ENCODE results near the gene RBL1. TPM values are rescaled to one million over a fixed set of nuclear protein-coding genes. Genes with fewer than 3 reads are reported as not detected.
"Not testable (repeated sequence)": the region's sequence is repeated elsewhere in the genome, so short reads cannot be mapped to it uniquely, and the experiment has no call there.

RBL1 gene
- total and polyA plus RNA-seq, 4 experiments from 2014 or later = 7.0 to 39.6 (median 23.3) TPM

DNA sequence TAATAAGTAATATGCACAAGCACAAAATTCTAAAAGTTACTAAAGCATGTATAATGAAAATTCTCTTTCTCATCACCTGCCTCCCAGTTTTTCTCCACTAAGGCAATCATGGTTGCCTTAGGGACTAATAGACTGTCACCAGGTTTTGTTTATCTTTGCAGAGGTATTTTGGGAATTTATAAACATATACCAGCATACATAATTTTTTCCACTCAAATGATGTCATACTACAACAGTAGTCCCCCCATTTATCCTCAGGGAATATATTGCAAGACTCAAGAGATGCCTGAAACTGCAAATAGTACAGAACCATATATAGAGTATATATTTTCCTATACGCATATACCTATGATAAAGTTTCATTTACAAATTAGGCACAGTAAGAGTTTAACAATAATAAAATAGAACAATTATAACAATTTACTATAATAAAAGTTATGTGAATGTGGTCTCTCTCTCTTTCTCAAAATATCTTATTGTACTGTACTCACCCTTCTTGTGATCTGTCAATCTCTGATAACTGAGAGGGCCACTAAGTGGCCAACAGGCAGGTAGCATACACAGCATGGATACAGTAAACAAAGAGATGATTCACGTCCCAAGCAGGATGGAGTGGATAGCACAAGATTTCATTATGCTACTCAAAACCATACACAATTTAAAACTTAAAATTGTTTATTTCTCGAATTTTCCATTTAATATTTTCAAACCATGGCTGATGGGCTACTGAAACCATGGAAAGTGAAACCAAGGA lies 19.7 kb downstream of the RBL1 start:
- no peak for DNase-seq
- intact Hi-C loops (cut with micrococcal nuclease) = no loop called here
- H3K27ac Mint-ChIP-seq = peak overlapping the region in 1 of 7 donors; percentile 40
- peaks cover 49% of the 10 kb centered on the region for H3K4me1 ChIP-seq (ENCODE audit: insufficient read depth, low read length)
- no peak overlapping the region for H3K27ac ChIP-seq (ENCODE audit: low read depth, low read length)
- ChIA-PET POLR2A (ENCODE audit: partially characterized antibody) (interaction anchor here (3.0 kb wide), 1 partner anchor 20 kb away, joined by 8 read pairs; the partner anchor contains the start of gene RBL1), CTCF (ENCODE audit: partially characterized antibody) (interaction anchor here (13.8 kb wide), 1 partner anchor 68 kb away, joined by 288 read pairs; no protein-coding TSS in a partner anchor)
- H3K27me3 ChIP-seq (ENCODE audit: insufficient read depth, low read length) = no peaks in the 10 kb centered on the region
- no peak overlapping the region for H3K4me3 Mint-ChIP-seq
- H3K4me3 ChIP-seq (ENCODE audit: low read length in 2 of 2) = no peak overlapping the region
- peaks cover 27 to 36% of the 10 kb centered on the region in 2 donors for H3K36me3 Mint-ChIP-seq
- peaks cover 24 to 44% (median 35%) of the 10 kb centered on the region in 4 donors for H3K4me1 Mint-ChIP-seq
- no peaks in the 10 kb centered on the region for H3K36me3 ChIP-seq (ENCODE audit: insufficient read depth, low read length)
- no peaks in the 10 kb centered on the region for H3K27me3 Mint-ChIP-seq
- no peaks in the 10 kb centered on the region for H3K9me3 ChIP-seq (ENCODE audit: control insufficient read depth in 1 of 2, low read length in 2 of 2)
- no peaks in the 10 kb centered on the region for H3K9me3 Mint-ChIP-seq

DNA sequence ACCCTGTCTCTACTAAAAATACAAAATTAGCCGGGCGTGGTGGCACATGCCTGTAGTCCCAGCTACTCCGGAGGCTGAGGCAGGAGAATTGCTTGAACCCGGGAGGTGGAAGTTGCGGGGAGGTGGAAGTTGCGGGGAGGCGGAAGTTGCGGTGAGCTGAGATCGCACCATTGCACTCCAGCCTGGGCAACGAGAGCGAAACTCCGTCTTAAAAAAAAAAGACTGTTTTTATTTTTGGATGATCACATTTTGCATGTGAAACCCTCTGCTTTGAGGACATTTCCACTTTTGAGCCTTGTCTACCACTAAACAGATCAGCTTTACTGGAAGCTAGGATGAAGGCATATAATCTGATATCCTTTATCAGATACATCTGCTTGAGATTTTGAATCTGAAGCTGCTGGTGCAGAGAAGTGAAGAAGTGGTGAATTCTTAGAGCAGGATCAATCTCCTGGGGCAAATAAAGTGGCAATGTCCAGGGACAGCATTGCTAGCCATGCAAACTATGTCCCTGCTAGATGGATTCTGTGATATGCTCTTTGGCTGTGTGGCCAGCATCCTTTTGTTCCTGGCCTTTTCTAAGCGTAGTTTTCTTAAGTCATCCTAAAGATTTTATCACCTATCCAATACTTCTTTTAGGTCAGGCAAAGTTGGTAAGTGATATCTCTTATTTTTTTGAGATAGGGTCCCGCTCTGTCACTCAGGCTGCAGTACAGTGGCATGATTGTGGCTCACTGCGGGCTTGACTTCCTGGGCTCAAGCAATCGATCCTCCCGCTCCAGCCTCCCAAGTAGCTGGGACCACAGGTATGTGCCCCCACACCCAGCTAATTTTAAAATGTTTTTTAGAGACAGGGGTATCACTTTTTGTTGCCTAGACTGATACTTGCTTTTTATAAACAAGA lies 23.3 kb downstream of the RBL1 start:
- Histone ChIP-seq H3K27ac (ENCODE audit: low read depth, low read length) (no peak overlapping the region), H3K4me1 (ENCODE audit: insufficient read depth, low read length) (peaks cover 41% of the 10 kb centered on the region), H3K27me3 (ENCODE audit: insufficient read depth, low read length) (no peaks in the 10 kb centered on the region), H3K4me3 (ENCODE audit: low read length in 2 of 2) (no peak overlapping the region), H3K9me3 (ENCODE audit: control insufficient read depth in 1 of 2, low read length in 2 of 2) (no peaks in the 10 kb centered on the region), H3K36me3 (ENCODE audit: insufficient read depth, low read length) (no peaks in the 10 kb centered on the region)
- intact Hi-C loops (cut with micrococcal nuclease) = no loop called here
- Mint-ChIP-seq H3K9me3 (no peaks in the 10 kb centered on the region), H3K27ac (peak overlapping the region in 6 of 7 donors; percentile 61 to 95 (median 88)), H3K36me3 (peaks cover 14 to 21% of the 10 kb centered on the region in 2 donors), H3K27me3 (no peaks in the 10 kb centered on the region), H3K4me3 (peak overlapping the region in 4 of 8 donors; percentile 3 to 77 (median 42)), H3K4me1 (peaks cover 18 to 38% (median 30%) of the 10 kb centered on the region in 4 donors)
- POLR2A ChIA-PET (ENCODE audit: partially characterized antibody) = interaction anchor here (1.8 to 3.7 kb wide), 3 partner anchors 23 to 57 kb away, joined by 5 to 28 read pairs (median 14); partner anchors contain the start of gene RBL1
- CTCF ChIA-PET (ENCODE audit: partially characterized antibody) = interaction anchor here (1.1 to 2.3 kb wide), 4 partner anchors 10 to 65 kb away, joined by 4 to 16 read pairs (median 6); no protein-coding TSS in a partner anchor
- DNase-seq = no peak

DNA sequence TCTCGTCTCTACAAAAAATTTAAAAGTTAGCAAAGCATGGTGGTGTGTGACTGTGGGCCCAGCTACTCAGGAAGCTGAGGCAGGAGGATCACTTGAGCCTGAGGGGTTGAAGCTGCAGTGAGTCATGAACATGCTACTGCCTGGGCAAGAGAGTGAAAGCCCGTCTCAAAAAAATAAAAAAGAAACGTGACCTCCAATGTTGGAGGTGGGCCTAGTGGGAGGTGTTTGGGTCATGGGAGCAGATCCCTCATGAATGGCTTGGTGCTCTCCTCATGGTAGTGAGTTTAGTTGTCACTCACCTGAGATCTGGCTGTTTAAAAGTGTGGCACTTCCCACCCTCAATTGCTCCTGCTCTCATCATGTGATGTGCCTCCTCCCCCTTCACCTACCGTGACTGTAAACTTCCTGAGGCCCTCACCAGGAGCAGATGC lies 24.3 kb downstream of the RBL1 start:
- H3K4me1 Mint-ChIP-seq = peaks cover 15 to 35% (median 28%) of the 10 kb centered on the region in 4 donors
- no peak overlapping the region for H3K4me3 ChIP-seq (ENCODE audit: low read length in 2 of 2)
- CTCF ChIA-PET (ENCODE audit: partially characterized antibody) = interaction anchor here (0.7 to 2.3 kb wide), 5 partner anchors 7 to 105 kb away, joined by 3 to 16 read pairs (median 4); no protein-coding TSS in a partner anchor
- peak overlapping the region; percentile 29 for H3K27ac ChIP-seq (ENCODE audit: low read depth, low read length)
- H3K4me3 Mint-ChIP-seq = peak overlapping the region in 7 of 8 donors; percentile 18 to 77 (median 65)
- DNase-seq = peak; percentile 8 to 58 (median 32)
- H3K27me3 Mint-ChIP-seq = no peaks in the 10 kb centered on the region
- peaks cover 4% of the 10 kb centered on the region for H3K36me3 ChIP-seq (ENCODE audit: insufficient read depth, low read length)
- peaks cover 21 to 23% of the 10 kb centered on the region in 2 donors for H3K36me3 Mint-ChIP-seq
- no peaks in the 10 kb centered on the region for H3K9me3 Mint-ChIP-seq
- H3K27ac Mint-ChIP-seq = peak overlapping the region; percentile 82 to 95 (median 88)
- H3K27me3 ChIP-seq (ENCODE audit: insufficient read depth, low read length) = no peaks in the 10 kb centered on the region
- H3K9me3 ChIP-seq (ENCODE audit: control insufficient read depth in 1 of 2, low read length in 2 of 2) = no peaks in the 10 kb centered on the region
- peaks cover 36% of the 10 kb centered on the region for H3K4me1 ChIP-seq (ENCODE audit: insufficient read depth, low read length)
- intact Hi-C loops (cut with micrococcal nuclease) = no loop called here
- POLR2A ChIA-PET (ENCODE audit: partially characterized antibody) = interaction anchor here (1.2 to 3.7 kb wide), 5 partner anchors 22 to 97 kb away, joined by 3 to 28 read pairs (median 10); partner anchors contain the start of gene RBL1

DNA sequence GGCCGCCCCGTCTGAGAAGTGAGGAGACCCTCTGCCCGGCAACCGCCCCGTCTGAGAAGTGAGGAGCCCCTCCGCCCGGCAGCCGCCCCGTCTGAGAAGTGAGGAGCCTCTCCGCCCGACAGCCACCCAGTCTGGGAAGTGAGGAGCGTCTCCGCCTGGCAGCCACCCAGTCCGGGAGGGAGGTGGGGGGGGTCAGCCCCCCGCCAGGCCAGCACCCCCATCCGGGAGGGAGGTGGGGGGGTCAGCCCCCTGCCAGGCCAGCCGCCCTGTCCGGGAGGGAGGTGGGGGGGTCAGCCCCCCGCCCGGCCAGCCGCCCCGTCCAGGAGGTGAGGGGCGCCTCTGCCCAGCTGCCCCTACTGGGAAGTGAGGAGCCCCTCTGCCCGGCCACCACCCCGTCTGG lies 26.2 kb downstream of the RBL1 start:
- H3K9me3 Mint-ChIP-seq; H3K27me3 Mint-ChIP-seq; H3K9me3 ChIP-seq (ENCODE audit: control insufficient read depth in 1 of 2, low read length in 2 of 2); CTCF ChIA-PET (ENCODE audit: partially characterized antibody); DNase-seq; H3K4me3 Mint-ChIP-seq; H3K27me3 ChIP-seq (ENCODE audit: insufficient read depth, low read length); POLR2A ChIA-PET (ENCODE audit: partially characterized antibody); H3K27ac Mint-ChIP-seq; intact Hi-C loops (cut with micrococcal nuclease); H3K27ac ChIP-seq (ENCODE audit: low read depth, low read length); H3K4me3 ChIP-seq (ENCODE audit: low read length in 2 of 2): not testable (repeated sequence)
- H3K4me1 ChIP-seq (ENCODE audit: insufficient read depth, low read length) = peaks cover 31% of the 10 kb centered on the region
- H3K36me3 ChIP-seq (ENCODE audit: insufficient read depth, low read length) = peaks cover 22% of the 10 kb centered on the region
- H3K36me3 Mint-ChIP-seq = peaks cover 20 to 28% of the 10 kb centered on the region in 2 donors
- peaks cover 13 to 27% (median 22%) of the 10 kb centered on the region in 4 donors for H3K4me1 Mint-ChIP-seq

DNA sequence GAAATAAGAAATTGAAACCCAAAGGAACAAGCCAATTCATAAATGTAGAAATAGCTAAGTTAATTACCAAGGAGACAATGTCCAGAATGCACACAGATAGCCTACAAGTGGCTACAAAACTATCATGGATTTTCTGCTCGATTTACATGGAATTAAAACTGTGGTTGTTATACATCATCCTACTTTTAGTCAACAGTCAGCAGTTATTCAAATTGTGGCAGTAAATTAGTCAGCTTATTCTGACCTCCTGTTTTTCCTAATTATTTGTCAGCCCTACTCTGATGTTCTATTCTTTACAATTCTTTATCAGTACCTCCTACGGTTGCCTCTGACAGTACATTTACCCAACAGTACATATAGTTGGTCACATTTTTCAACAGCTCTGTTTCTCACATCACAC lies 29.6 kb downstream of the RBL1 start:
- H3K4me3 Mint-ChIP-seq = no peak overlapping the region
- H3K27me3 ChIP-seq (ENCODE audit: insufficient read depth, low read length) = no peaks in the 10 kb centered on the region
- peaks cover 27 to 38% of the 10 kb centered on the region in 2 donors for H3K36me3 Mint-ChIP-seq
- peaks cover 0 to 4% (median 4%) of the 10 kb centered on the region in 4 donors for H3K4me1 Mint-ChIP-seq
- H3K27me3 Mint-ChIP-seq = no peaks in the 10 kb centered on the region
- intact Hi-C loops (cut with micrococcal nuclease) = no loop called here
- H3K9me3 ChIP-seq (ENCODE audit: control insufficient read depth in 1 of 2, low read length in 2 of 2) = no peaks in the 10 kb centered on the region
- H3K4me1 ChIP-seq (ENCODE audit: insufficient read depth, low read length) = peaks cover 4% of the 10 kb centered on the region
- peaks cover 27% of the 10 kb centered on the region for H3K36me3 ChIP-seq (ENCODE audit: insufficient read depth, low read length)
- no peak overlapping the region for H3K27ac ChIP-seq (ENCODE audit: low read depth, low read length)
- H3K9me3 Mint-ChIP-seq = no peaks in the 10 kb centered on the region
- POLR2A ChIA-PET (ENCODE audit: partially characterized antibody) = no interaction called here
- no peak for DNase-seq
- CTCF ChIA-PET (ENCODE audit: partially characterized antibody) = interaction anchor here (1.9 kb wide), 1 partner anchor 58 kb away, joined by 6 read pairs; no protein-coding TSS in a partner anchor
- peak overlapping the region in 1 of 7 donors; percentile 57 for H3K27ac Mint-ChIP-seq
- H3K4me3 ChIP-seq (ENCODE audit: low read length in 2 of 2) = no peak overlapping the region

DNA sequence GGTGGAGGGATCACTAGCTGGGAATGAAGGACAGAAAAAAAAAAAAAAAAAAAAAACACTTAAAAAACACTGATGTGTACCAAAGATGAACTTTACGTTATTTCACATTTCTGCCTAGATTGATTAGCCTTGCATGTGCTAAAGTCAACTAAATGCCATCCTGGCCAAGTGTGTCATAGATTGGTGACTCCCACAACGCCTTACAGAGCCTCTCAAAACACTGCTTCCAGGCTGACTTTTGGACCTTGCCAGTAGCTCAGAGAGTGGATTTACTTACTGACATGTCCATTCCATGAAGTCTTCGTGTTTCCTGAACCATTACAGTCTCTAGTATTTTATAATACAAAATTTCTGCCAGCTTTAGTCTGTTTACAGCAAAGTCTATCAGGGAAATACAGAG lies 40.5 kb downstream of the RBL1 start:
- no peaks in the 10 kb centered on the region for H3K9me3 Mint-ChIP-seq
- no peak overlapping the region for H3K4me3 Mint-ChIP-seq
- peaks cover 42% of the 10 kb centered on the region for H3K36me3 ChIP-seq (ENCODE audit: insufficient read depth, low read length)
- DNase-seq = no peak
- no peaks in the 10 kb centered on the region for H3K27me3 ChIP-seq (ENCODE audit: insufficient read depth, low read length)
- H3K36me3 Mint-ChIP-seq = peaks cover 58 to 62% of the 10 kb centered on the region in 2 donors
- intact Hi-C loops (cut with micrococcal nuclease) = no loop called here
- H3K4me1 Mint-ChIP-seq = peaks cover 0 to 7% (median 1%) of the 10 kb centered on the region in 4 donors
- ChIA-PET CTCF (ENCODE audit: partially characterized antibody) (no interaction called here), POLR2A (ENCODE audit: partially characterized antibody) (no interaction called here)
- no peaks in the 10 kb centered on the region for H3K27me3 Mint-ChIP-seq
- peak overlapping the region in 3 of 7 donors; percentile 10 to 68 (median 42) for H3K27ac Mint-ChIP-seq
- H3K4me1 ChIP-seq (ENCODE audit: insufficient read depth, low read length) = no peaks in the 10 kb centered on the region
- H3K27ac ChIP-seq (ENCODE audit: low read depth, low read length) = no peak overlapping the region
- no peaks in the 10 kb centered on the region for H3K9me3 ChIP-seq (ENCODE audit: control insufficient read depth in 1 of 2, low read length in 2 of 2)
- no peak overlapping the region for H3K4me3 ChIP-seq (ENCODE audit: low read length in 2 of 2)

Data from CD4-positive, alpha-beta memory T cell (primary cell).